Measurements from ENCODE around the gene TFR2. TPM values are rescaled to one million over a fixed set of nuclear protein-coding genes. Genes with fewer than 3 reads are reported as not detected.
A peak's percentile ranks its signal among the peaks of the same experiment; 100 is the strongest.

TFR2 gene
- total RNA-seq, 1 donor from 2014 or later: 2.2 TPM

DNA sequence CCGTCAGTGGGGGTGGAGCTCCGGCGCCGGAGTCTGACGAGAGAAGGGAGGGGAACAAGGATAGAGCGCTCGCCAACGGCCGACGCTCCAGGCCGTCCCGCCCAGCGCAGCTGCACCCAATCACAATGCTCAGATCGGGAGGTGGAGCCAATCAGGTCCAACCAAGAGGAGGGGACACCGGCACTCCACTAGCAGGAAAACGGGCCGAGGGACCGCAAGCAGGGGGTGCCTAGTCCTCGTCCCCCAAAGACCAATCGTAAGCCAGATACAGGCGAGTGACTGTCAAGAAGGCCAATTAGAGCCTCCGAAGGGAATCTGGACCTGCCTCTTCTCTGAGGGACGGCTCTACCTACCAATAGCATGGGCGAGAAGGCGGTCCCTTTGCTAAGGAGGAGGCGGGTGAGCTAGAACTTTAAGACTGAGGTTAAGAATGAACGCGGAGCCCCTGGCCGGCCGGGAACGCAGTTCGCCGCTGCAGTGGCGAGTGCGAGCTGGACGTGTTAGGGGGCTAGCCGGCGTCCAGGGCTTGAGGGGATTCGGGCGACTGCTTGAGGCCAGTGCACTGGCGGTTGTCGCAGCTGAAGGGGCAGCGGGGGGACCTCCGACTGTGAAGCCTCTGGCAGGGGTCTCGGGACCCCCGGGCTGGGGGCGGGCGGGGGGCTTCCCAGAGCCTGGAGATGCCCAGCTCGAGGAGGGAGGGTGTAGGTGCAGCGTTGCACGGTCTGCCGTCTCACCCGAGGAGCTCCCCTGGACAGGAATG is 54.9 kb downstream of the TFR2 start, which contains the start of gene FBXO24:
FBXO24 (plus strand) TSS at position 63 of the 760 bp plus-strand sequence; CDS start at position 361, 298 bp downstream.
- peak; percentile 100 for DNase-seq (ENCODE audit: low spot score)

DNA sequence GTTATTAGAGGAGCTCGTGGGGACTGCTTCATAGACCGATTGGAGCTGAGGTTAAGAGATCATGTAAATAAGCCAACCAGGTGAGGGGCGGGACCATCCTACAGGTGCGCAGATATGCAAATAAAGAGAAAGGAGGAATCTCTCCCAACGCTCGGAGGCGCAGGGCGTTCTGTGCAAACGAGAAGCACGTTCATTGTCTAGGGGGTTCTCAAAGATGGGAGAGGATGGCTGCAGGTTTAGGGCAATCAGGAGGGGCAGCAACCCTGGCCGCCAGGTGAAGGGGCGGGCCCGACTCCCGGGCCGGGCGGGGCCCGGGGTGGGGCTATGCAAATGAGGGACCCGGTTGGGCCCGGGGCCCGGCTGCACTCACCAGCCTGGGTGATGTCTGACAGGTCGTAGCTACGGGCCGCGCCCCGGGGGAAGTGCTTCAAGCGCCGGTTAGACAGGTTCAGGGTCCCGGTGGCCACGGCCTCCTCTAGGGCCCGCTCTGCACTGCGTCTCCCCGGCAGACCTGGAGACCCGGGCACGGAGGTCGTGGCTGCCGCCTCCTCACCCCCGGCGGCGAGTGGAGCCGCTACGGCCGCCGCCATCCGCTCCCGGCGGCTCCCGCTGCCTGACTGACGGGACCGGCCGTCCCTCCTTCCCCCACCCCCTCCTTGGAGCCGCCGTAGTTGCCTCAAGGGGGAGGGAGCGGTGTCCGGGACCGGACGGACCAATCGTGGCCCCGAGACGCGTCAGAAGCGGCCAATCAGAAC is 55.7 kb downstream of the TFR2 start, which contains the start of gene LRCH4:
LRCH4 (minus strand) TSS at position 619 of the 755 bp plus-strand sequence; CDS start at position 590, 29 bp downstream.
- peak; percentile 72 for DNase-seq (ENCODE audit: low spot score)

DNA sequence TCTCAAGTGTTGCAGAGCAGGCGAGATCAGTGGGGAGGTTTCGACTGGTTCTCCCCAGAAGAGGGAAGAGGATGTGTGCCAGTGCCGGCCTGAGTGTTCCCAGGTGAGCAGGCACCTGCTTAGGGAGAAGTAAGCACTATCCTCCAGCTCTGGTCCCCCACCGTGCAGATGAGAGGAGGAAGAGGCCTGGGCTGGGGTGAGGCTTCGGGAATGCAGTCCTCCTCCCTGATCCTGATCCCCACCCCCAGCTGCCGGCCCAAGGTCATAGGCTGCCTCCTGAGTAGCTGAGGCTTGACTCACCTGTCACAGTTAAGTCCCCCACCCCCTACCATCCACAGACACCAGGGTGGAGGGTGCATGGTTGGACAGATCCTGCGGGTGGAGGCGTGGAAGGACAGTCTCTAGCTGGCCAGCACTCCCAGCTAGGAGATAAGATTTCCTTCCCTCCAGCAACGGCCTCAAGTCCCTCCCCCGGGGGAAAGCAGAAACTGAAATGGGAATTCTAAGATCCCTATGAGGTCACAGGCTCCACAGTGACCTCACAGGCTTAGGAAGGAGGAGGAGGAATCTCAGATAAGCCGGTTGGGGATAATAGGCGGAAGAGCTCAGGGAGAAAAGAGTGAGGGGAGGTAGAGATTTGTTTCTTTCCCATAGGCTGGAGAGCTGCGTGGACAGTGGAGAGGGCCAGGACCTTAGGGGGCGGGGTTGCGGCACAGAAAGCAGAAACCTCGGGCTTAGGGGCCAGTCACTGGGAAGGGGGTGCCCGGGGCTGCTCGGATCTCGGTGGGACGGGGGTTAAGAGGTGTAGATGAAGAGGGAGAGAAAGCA is 56.5 kb downstream of the TFR2 start:
- DNase-seq (ENCODE audit: low spot score): no peak

DNA sequence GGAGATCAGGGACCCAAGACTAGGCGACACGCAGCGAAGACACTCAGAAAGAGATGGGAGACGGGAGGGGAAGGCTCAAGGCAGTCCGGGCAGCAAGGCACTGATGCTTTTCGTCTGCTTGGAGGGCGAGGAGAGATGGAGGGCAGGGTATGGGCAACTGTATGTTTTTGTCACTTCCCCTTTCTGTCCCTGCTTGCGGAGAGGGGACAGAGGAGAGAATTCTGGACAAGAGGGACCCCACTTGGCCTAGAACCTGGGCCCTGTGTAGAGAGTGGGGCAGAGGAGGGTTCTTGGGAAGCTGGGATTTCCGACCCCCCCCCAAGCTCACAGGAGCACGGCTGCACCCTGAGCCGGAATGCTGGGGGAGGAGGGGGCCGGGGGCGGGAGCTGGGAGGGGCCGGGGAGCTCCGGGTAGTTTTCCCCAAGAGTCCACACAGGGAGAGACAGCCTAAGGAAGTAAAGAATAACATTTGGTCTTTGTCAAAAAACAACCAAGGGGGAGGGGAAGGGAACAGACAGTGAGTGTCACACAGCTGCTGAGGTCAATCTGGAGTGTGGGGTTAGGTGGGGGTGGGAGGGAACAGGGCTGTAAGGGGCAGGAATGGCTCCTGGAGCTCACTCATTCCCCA is 57.2 kb downstream of the TFR2 start:
- no peak for DNase-seq (ENCODE audit: low spot score)

DNA sequence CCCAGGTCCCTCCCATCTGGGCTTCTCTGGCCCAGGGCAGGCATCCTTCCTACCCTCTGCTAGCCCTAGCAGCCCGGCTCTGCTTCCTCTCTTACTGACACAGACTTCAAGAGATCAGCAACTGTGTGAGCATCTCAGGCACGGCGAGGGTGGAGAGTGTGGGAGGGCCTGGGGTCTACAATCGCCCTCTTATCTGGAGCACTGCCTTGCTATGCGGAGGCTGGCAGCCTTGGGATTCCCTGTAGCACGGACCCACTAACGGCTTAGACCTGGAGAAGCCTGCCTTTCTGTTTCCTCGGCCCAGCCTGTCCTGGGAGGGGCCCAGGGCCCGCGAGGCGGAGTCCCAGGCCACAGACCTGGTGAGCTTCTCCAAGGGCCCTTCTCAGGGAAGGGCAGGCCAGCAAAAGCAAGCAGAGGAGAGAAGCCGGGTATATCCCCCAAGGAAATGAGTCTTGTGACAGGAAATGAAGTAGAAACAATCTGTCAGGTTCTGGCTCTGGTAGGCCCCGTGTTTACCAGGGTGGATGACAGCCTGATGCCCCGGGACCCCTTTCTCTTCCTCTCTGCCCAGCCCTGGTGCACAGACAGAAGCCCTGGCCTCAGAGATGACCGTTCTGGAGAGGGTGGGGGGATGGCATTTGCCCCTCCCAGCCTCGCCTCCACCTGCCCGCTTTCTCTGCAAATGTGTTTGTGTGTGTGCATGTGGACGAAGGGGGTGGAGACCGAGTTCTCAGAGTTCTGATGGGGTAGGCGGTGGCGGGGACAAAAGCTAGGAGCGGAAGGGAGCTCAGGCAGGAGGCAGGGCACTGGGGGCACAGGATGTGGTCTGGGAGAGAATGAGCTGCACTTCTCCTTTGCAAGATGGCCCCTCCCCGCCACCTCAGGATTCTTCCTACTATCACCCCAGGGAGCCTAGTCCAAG is 58.0 kb downstream of the TFR2 start:
- DNase-seq (ENCODE audit: low spot score): no peak

DNA sequence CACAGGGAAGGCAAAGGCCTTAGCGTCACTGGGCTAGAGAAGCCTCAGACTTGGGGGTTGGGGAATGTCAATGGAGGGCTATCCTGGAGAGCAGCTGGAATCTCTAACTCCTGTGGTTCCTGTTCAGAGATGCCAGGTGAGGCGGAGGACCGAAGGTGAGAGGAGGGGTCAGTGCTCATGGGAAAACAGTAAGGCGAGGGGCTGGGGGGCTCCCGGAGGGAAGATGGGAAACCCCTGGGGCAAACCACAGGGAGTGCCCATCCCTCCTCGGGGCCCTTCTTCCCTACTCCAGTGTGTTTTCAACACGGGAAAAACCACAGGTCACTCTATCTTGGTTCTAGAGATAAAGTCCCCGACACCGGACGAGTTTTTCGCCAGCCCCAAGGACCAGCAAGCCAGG is 58.7 kb downstream of the TFR2 start:
- no peak for DNase-seq (ENCODE audit: low spot score)

DNA sequence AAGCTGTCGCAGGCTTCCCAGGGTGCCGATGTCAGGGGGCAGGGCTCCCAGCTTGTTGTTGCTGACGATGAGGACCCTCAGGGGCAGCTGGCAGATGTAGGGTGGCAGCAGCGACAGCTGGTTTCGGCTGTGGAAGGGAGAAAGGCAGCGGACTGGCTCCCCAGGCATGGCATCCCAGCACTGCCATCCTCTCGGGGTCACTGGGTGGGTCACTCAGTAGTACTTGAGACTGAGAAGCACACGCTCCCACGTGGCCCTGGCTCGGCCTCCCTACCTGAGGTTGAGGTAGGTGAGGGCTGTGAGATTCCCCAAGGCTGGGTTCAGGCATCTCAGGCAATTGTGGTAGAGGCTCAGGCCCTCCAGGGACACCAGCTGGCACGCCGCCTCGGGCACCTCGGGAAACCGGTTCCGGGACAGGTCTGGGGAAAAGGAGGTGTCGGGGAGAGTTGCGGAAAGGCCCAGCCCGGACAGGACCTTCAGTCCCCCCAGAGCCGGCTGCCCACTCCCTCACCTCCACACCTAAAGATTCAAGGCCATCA is 59.2 kb downstream of the TFR2 start:
- DNase-seq (ENCODE audit: low spot score): peak; percentile 79

DNA sequence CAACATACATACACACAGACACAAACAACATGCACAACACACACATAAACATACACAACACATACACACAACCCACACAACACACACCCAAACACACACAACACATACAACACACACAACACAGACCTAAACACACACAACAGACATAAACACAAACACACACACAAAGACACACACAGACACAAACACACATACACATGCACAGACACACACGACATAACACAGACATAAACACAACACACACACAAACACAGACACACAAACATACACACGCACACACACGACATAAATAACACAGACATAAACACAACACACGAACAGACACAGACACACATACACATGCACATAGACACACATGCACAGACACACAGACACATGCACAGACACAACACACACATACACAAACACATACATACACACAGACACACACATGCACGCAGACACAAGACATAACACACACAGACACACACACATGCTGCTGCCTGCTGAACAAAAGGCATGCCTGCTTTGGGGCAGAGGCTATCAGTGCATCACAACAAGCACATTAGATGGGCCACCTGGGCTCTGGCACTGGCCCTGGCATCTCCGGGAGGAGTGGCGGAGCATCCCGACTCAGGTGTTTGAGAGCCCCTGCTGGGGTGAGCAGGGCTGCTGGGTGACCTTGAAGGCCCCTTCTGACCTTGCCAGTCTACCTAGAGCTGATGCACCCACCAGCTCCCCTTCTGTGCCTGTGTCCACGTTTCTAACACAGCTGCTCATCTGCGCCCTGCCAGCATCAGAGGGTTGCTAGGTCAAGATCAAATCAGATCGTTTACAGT is 60.7 kb downstream of the TFR2 start:
- DNase-seq (ENCODE audit: low spot score): no peak

DNA sequence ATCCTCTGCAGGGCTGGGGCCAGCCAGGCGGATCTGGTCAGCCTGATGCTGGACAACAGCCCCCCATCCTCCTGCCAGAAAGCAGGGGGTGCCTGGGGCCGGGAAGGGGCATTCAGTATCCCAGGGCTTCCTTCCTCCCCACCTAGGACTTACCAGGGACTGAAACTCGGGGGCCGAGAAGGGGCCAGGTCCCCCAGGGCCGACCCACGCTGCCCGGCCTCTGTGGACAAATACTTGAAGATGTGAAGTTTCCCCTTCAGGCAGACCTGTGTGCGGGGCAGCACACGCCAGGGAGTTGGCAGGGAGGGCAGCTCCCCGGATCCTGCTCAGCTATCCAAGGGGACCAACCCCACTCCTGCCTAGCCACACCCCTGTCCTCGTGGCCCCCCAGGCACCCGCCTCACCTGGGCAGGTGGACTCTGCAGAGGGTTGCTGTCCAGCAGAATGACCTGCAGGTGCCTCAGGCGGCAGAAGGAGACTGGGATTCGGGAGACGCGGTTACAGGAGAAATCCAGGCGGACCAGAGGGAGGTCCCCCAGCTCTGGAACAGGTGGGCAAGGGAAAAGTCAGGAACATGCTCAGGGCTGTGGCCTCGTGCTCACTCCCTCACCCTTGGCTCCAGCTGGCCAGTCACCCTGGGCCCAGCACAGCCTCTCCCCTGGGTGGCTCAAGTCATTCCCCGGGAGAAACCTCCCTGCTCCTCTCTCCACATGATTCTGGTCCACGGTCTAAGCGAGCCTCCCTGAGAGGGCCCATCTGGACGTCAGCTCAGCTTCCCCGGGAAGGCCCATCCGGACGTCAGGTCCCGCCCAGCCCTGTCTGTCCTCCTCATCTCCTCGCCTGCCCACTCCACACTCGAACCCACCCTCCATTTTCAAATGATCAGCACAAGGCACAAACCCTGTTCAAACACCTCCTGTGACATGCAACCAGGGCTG is 62.8 kb downstream of the TFR2 start:
- no peak for DNase-seq (ENCODE audit: low spot score)

DNA sequence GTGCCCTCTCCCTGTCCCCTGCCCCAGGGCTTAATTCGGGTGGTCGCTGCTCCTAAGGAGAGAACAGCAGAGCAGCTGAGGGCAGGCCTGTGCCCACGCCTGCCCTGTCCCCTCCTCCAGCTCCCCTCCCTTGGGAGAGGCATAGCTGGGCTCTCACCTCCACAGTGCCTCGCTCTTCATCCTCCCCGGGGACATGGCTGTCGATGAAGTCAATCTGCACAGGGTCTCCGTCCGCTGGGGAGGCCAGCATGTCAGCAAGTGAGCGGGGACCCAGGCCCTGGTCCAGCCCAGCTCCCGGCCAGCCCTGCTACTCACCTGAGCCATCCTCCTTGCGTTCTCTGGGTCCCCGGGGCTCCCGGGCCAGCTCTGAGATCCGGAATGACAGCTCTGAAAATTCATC is 63.8 kb downstream of the TFR2 start:
- no peak for DNase-seq (ENCODE audit: low spot score)

DNA sequence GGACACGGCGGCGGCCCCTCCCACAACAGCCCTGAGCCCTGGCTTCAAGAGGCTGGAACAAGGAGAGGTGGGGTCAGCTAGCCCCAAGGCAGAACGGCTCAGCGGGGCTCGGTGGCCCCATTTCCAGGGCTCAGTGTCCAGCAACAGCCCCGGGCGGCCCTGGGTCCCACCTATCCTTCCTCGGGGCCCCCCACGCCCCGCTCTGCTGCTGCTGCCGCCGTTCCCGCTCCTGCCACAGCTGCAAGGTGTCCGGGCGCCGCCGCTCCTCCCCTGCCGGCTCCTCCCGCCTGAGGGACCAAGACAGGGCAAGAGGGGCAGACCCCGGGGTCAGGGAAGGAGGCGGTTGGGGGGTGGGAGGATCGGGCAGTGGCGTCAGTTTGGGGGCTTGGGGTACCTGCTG is 64.2 kb downstream of the TFR2 start:
- no peak for DNase-seq (ENCODE audit: low spot score)

DNA sequence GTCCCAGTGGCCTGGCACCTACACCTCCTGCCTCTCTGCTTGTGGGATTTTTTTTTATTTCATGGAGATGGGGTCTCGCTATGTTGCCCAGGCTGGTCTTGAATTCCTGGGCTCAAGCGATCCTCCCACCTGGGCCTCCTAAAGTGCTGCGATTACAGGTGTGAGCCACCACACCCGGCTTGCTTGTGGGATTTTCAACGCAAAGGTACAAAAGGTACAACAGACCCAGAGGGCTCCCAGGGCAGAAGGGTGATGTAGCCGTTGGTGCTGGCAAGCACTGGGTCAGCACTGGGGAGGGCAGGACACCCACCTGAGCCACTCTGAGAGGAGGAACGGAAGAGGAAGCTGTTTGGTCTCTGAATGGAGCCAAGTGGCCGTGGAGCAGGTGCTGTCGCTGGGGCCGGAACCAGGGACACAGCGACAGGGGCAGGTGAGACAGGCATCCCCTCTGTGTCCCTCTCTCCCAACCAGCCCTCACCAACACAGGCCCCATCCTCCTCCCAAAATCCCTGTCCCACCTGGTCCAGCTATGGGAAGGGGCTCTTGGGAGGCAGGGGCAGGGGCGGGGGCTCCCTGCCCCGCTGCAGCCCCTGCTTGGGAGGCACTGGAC is 64.9 kb downstream of the TFR2 start:
- DNase-seq (ENCODE audit: low spot score): no peak

DNA sequence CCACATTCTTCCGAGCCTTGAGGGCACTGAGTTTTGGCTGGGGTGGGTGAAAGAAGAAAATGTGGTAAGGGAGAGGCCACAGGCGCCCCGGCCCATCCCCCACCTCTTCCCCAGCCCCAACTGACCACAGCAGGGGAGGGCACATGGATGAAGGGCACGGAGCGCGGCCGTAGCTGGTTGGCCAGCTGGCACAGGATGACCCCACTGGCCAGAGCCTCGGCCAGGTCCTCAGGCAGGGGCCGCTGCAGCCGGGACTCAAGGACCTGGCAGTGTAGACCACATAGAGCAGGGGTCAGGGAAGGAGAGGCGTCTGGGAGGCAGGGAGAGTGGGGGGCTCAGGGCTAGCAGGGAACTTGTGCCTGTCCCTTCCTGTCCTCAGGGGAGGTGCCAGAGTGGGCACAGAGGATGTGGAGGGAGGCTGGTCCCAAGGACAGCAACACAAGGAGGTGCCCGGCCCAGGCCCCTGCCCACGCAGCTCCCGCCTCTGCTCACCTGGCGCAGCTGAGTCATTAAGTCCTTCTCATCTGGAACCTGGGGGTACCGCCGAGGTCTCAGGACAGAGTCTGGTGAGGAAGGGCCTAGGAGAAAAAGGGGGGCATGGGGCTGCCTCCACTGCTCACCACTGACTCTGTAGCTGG is 65.5 kb downstream of the TFR2 start:
- DNase-seq (ENCODE audit: low spot score): no peak

DNA sequence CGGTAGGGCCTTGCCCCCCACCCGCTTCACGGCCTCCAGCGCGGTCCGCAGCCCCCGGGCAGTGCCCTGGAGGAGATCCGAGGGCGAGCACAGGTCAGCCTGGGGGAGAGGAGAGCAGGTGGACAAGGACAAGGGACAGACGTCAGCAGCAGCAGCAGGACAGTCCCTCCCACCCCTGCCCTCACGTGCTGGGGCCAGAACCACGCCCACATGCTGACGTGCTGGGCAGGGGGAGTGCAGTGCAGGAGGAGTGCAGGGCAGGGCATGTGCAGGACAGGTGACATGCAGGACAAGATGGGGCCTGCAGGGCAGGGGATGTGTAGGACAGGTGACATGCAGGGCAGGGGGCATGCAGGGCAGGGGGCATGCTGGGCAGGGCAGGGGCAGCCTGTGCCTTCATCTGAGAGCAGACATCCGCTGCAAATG is 66.1 kb downstream of the TFR2 start:
- no peak for DNase-seq (ENCODE audit: low spot score)

DNA sequence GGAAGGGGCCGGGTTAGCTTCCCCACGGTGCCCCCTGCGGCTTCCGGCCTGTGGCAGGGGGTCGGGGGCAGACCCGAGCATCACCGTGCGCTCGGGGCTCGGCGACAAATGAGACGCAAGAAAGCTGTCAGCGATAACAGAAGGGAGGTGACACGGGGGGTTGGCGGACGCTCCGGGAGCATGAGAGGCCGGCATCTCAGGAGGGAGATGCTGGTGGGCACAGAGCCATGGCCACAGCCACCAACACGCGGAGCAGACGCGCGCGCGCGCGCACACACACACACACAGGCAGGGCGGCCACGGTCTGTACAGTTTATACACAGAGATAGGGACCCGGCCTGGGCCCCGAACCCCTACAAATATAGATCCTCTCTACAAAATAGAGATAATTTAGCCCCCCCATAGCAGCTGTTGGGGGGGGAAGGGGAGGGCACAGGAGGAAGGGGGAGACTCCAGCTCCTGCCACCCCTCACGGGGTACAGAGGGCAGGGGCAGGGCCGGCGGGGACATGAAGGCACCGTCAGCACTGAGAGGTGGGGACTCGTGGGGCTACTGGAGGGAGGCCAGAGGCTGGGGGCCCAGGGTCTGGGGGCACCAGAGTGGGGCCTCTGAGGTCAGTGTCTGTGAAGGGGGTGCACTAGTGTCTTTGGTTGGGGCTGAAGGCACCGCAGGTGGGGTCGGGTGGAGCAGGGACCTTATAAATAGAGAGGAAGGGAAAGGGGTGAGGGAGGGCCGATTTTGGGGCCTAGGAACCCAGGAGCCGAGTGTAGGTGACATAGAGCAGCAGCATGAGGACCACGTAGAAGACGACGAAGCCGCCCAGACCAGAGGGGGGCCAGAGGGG is 66.8 kb downstream of the TFR2 start:
- no peak for DNase-seq (ENCODE audit: low spot score)

DNA sequence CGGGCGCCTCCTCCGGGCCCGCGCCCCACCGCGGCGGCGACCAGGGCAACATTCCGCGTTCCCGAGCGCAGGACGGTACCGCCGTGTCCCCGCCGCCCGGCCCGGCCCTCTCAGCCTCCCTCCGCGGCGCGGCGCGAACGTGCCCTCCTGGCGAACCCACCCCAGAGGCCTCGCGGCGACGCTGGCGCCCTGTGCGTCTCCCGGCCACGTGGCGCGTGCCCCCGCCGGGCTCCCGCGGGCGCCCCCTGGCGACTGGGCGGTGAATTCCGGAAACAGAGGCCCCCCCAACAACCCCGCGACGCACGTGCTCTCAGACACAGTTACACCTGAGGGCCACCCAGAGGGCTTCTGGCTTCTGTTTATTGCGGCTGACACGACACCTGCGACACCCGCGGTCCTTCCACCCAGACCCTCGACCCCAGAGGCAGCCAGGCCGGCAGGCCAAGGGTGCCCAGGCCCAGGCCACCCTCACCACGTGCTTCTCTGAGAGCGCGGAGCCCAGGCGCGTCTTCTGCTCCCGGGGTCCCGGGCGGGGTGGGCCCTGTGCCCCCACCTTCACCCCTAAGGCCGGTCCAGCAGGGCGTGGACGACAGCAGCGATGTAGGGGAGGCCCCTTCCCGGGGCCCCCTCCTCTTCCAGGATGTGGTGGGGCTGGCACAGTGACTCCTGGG is 67.5 kb downstream of the TFR2 start, which contains the start of gene SAP25:
SAP25 (minus strand) TSS at position 210 of the 671 bp plus-strand sequence; CDS start at position 52, 158 bp downstream.
- DNase-seq (ENCODE audit: low spot score): no peak
